Smooth muscle cell of the brain vasculature (primary cell): ENCODE measurements around the gene IQCF6.
"Not testable (repeated sequence)": the region's sequence is repeated elsewhere in the genome, so short reads cannot be mapped to it uniquely, and the experiment has no call there.

Experiments used
- DNase-seq: peaks from one replicate; pipeline ENCODE4 v3.0.0-alpha.2; 2012; ENCODE audit warnings: low read depth, low spot score

Gene IQCF6

DNA sequence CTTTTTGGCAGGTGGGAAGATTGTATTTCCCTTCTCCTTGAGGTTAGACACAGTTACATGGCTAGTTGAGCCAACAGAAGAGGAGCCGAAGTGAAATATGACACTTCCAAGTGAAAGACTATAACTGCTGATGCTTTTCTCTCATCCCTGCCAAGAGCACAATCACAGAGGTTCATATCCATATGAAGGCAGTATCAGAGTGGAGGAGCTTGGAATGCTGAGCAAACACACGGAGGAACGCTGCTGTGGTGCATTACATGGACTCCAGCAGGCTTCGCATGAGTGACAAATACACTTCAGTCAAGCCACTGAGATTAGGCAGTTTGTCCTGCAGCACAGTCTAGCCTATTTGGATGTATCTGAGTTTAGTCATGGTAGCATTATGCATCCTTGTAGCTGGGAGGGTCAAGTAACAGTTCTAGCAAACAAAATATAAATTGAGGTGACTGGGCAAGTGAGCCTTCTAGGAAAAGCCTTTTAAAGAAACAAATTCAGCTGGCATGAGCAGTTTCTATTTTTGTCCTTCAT, 5.4 kb downstream of the IQCF6 start:
- DNase-seq: no peak

GRCh38 chr3:51759203-51759602, 19.8 kb downstream of the IQCF6 start:
- DNase-seq: no peak

DNA sequence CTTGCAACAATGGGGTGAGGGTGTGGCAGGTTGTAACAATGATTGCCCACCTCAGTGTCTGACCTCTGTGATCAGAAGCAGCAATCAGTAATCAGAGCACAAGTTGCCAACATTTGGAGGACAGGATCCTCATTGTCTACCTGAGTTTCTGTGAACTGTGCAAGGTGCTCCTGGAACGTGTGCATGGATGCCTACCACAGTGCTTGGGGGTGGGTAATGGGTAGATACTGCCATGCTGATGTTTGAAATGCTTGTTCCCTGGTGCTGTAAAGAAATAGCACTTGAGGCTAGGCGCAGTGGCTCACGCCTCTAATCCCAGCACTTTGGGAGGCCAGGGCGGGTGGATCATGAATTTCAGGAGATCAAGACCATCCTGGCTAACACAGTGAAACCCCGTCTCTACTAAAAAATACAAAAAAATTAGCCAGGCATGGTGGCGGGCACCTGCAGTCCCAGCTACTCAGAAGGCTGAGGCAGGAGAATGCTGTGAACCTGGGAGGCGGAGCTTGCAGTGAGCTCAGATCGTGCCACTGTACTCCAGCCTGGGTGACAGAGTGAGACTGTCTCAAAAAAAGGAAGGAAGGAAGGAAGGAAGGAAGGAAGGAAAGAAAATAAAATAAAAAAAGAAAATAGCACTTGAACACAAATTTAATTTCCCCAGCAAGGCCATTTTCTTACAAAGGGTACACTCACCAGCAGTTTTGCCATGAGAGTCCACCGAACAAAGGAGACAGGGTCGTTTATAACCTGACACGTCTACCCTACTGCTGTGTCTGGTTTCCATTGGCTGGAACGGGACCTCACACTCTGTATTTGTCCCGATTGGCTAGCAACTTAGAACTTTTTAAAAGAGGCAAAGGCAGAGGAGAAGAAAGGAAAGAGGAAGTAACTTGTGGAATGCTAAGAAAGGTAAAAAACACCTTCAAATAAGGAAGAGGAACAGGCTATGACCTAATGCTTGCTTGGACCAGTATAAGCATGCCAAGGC, 25.0 kb downstream of the IQCF6 start:
- DNase-seq: not testable (repeated sequence)

DNA sequence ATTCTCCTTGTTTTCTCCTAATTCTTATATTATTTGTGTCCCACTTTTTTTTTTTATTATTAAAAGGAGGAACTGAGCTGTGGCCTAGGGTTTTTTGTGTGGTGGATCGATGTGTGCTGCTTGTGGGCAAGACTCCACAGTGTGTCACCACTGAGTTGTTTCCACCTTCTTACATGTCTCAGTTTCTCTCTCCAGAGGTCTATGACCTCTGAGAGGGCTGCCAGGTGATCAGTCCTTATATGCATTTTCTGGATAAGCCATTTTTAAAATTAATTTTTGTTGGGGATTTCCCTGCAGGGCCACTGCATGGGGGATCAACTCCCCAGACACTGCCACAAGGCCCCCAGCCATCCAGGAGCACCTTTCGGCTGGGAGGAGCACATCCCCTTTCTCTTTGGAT, 27.8 kb downstream of the IQCF6 start:
- DNase-seq: no peak

DNA sequence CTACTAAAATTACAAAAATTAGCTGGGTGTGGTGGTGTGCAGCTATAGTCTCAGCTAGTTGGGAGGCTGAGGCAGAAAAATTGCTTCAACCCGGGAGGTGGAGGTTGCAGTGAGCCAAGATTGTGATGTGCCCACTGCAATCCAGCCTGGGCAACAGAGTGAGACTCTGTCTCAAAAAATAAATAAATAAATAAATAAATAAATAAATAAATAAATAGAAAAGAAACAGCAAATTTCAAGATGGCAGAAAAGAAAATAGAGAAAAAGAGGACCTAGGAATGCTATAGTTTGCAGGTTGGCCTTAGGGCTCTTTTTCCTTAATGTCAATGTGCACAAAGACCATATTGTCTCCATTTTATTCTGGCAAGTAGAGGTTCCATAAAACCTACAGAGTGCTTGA, 28.2 kb downstream of the IQCF6 start:
- DNase-seq: no peak

GRCh38 chr3:51748327-51748726, 30.7 kb downstream of the IQCF6 start:
- DNase-seq: no peak

- no peak for DNase-seq
These were observed 31.2 kb downstream of the IQCF6 start for GRCh38 chr3:51747840-51748239.

GRCh38 chr3:51742978-51743377, 36.1 kb downstream of the IQCF6 start:
- DNase-seq: not testable (repeated sequence)

- DNase-seq: not testable (repeated sequence)
These were observed 36.7 kb downstream of the IQCF6 start for GRCh38 chr3:51742320-51742719.

GRCh38 chr3:51739110-51739509, 39.9 kb downstream of the IQCF6 start:
- DNase-seq: no peak

- DNase-seq: no peak
These were observed 43.1 kb downstream of the IQCF6 start for GRCh38 chr3:51735950-51736349.

- no peak for DNase-seq
These were observed 44.0 kb downstream of the IQCF6 start for GRCh38 chr3:51735039-51735438.

DNA sequence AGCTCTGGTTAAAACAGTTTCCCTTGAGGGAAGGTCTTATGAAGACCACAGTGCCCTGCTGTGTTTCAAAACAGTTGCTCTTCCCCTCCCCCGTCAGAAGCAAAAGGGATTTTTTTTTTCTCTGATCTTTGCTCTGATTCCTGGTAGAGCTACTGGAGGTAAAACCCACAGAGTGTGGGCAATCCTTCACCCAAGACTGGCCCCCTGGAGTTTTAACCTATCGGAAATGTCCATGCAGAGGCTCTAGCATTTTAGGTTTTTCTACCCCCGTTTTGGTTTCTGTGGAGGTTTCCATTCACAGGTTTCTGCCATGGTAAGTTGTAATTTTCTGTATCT, 44.5 kb downstream of the IQCF6 start:
- DNase-seq: no peak

DNA sequence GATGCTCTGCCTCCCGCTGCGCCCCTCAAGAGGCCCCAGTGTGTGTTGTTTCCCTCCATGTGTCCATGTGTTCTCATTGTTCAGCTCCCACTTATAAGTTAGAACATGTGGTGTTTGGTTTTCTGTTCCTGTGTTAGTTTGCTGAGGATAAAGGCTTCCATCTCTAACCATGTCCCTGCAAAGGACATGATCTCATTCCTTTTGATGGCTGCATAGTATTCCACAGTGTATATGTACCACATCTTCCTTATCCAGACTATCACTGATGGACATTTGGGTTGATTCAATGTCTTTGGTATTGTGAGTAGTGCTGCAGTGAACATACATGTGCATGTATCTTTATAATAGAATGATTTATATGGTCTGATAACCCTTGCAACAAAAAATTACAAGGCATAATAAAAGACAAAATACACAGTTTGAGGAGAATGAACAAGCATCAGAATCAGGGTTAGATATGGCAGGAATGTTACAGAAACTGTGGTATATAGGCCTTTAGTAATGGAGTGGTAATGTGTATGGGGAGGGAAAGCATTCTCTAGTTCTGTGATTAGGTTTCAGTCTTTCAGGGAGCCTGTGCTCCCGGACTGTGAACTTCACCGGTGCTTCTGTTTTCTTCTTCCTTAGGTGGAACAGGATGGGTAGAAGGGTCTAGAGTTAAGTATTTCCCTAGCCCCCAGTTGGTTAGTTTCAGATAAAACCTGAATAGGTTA, 45.0 kb downstream of the IQCF6 start:
- DNase-seq: no peak

DNA sequence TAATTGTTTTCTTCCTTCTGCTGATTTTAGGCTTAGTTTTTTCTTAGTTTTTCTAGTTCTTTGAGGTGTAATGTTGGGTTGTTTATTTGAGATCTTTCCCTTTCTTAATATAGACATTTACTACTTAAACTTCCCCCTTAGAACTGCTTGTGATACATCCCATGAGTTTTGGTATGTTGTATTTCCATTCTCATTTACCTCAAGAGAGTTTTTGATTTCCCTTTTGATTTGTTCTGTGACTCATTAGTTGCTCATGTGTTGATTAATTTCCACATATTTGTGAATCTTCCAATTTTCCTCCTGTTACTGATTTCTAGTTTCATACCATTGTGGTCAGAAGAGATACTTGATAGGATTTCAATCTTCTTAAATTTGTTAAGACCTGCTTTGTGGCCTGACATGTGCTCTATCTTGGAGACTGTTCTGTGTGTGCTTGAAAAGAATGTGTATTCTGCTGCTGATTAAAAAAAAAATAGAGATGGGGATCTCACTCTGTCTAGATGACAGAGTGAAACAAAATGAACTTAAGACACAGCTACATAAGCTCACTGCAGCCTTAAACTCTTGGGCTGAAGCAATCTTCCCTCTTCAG, 49.9 kb downstream of the IQCF6 start:
- DNase-seq: no peak
